Left lobe of liver (tissue), 2 donors: ENCODE data around the gene STEAP2. TPM values are rescaled to one million over a fixed set of nuclear protein-coding genes. Genes with fewer than 3 reads are reported as not detected.
"Not testable (repeated sequence)": the region's sequence is repeated elsewhere in the genome, so short reads cannot be mapped to it uniquely, and the experiment has no call there.

ENCODE experiments used
- ATAC-seq: fragments of 200-7000 bp; cut with Tn5 transposase; one replicate; pipeline ENCODE4 v1.9.1; 2020; ENCODE audit warnings: mild to moderate bottlenecking, moderate library complexity
- DNase-seq: peaks from one replicate; pipeline ENCODE4 v3.0.0-alpha.2; 2020; ENCODE audit warnings: low spot score
- total RNA-seq: library from RNA; stranded (reverse); gene quantifications from one replicate; pipeline ENCODE4 v1.2.1, GENCODE V29; 2021
- donor health status: DM: no; HTN: no; CAD: no; lungs with moderate emphysema.
- donor health status: DM: no; HTN: yes; CAD: no.

The STEAP2 gene
- total RNA-seq, 1 donor from 2014 or later = 0.81 TPM

DNA sequence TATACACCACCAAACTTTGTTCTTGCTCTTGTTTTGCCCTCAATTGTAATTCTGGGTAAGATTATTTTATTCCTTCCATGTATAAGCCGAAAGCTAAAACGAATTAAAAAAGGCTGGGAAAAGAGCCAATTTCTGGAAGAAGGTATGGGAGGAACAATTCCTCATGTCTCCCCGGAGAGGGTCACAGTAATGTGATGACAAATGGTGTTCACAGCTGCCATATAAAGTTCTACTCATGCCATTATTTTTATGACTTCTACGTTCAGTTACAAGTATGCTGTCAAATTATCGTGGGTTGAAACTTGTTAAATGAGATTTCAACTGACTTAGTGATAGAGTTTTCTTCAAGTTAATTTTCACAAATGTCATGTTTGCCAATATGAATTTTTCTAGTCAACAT is 20.9 kb downstream of the STEAP2 start:
- no peak for ATAC-seq
- no peak for DNase-seq

DNA sequence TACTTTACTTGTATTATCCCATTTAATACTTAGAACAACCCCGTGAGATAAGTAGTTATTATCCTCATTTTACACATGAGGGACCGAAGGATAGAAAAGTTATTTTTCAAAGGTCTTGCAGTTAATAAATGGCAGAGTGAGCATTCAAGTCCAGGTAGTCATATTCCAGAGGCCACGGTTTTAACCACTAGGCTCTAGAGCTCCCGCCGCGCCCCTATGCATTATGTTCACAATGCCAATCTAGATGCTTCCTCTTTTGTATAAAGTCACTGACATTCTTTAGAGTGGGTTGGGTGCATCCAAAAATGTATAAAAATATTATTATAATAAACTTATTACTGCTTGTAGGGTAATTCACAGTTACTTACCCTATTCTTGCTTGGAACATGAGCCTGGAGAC is 22.0 kb downstream of the STEAP2 start:
- ATAC-seq (no peak), DNase-seq (no peak)

- ATAC-seq (no peak), DNase-seq (no peak)
Observed at GRCh38 chr7:90236721-90237289, 25.3 kb downstream of the STEAP2 start.

DNA sequence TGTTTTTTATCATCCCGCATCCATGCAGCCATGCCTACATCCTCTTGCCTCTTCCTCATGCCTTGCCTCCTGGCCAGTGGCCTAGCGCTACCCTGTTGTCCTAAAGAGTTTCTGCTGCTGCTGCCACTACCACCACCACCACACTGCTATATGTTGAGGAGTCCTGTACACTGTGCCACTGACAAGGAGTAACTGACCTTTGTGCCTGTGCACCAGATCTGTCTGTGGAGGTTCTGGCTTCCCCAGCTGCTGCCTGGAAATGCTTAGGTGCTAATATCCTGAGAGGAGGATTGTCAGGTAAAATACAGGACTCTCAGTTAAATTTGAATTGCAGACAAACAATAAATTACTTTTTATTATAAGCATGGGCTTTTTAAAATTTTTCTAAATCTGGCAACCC is 26.5 kb downstream of the STEAP2 start:
- DNase-seq = no peak
- ATAC-seq = no peak

DNA sequence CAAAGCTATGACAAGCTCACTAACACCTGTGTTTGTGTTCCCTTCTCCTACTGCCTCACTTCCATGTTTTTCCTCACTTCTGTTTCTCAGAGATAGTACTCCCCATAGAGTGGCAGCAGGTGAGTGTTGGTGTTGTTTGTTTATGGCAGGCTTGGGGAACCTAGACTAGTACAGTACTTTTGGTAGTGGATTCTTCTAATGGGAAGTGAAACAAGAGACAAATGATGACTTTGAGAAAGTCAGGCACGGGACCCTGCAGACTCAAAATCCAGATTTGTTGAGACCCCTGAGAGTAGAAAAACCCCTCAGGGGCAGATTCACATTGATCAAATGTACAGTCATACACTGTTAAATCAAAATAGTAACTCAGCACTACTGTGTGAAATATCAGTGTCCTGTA is 27.0 kb downstream of the STEAP2 start:
- DNase-seq (no peak), ATAC-seq (no peak)

GRCh38 chr7:90239050-90239449 is 27.5 kb downstream of the STEAP2 start:
- DNase-seq = no peak

DNA sequence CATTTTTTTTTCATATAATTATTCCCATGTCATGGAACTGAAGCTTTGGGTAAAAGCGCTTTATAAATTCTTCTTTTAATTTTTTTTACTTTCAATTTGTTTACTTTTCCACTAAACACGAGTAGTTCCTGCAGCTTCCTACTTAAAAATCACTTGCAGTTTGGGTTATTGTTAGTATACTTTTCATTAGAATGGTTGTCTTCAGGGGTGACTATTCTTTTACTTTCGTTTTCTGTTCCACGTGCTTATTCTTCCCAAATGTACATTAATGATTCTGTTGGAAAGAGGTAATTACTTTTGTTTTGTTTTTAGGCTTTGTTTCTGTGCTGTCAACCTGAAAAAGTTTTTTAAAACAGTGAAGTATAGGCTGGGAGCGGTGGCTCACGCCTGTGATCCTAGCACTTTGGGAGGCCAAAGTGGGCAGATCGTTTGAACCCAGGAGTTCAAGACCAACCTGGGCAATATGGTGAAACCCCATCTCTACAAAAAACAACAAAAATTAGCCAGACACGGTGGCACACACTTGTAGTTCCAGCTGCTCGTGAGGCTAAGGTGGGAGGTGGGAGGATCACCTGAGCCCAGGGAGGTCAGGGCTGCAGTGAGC is 28.2 kb downstream of the STEAP2 start:
- peak; percentile 46 for ATAC-seq

More at GRCh38 chr7:90239050-90239449, 27.5 kb downstream of the STEAP2 start:
- no peak for ATAC-seq

GRCh38 chr7:90242369-90243168 is 31.0 kb downstream of the STEAP2 start:
- ATAC-seq = no peak
- no peak for DNase-seq

More for the DNA sequence above, 28.2 kb downstream of the STEAP2 start:
- no peak for DNase-seq

DNA sequence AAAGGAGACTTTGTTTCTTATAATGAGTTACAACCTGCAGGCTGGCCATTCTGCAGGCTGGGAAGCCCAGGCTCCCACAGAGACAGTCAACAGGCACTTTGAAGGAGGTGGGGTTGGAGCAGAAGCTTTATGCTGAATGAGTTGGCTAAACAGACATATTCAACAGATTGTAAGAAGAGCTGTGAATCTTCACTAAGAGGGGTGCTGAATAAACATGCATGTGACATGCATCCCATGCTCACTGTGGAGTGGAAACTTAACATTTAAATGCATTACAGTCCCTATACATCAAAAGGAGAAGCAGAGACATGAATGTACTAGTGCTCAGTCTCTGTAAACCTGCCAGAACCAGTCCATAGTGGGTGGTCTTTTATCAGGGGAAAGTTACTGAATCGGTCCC is 32.0 kb downstream of the STEAP2 start:
- ATAC-seq (no peak), DNase-seq (no peak)

- ATAC-seq = no peak
Observed at GRCh38 chr7:90244565-90244908, 33.0 kb downstream of the STEAP2 start.

DNA sequence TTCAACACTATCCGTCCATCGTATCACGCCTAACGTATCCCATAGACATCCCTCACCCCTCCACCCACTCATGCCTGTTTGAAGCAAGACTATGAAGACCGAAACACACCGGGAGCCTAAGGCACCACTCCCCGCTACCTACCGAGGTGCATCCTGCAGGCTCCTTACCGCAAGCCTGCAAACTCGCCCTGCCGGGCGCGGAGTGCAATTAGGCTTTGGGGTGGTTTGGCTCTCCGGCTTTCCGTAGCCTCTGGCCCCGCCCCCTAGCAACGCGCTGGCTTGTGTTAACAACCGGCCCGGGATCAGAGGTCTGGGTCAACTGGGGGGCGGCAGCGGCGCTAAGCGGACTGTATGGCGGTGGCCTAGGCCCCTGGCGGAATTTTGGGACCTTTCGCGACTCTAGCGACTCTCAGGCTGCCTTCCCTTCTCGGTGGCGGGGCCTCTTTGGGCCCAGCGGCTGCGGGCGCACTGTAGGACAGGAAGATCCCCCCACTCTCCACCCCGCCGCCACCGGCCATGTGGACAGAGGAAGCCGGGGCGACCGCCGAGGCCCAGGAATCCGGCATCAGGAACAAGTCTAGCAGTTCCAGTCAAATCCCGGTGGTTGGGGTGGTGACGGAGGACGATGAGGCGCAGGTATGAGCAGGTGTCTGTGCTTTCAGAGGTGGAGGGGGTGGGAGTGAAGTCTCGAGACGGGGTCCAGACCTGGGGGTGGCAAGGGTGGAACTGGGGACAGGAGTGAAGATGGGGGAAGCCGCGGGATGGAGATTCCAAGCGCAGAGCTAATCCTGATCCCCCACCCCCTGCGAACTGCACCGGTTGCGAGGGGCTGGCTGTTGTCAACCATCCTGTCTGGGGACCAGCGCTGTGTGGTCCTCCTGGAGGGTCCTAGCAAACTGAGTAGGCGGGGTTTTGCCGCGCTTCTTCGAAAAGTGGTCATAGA is 33.6 kb downstream of the STEAP2 start, which contains the start of gene CFAP69:
Gene CFAP69 (plus strand): TSS at position 266 of the 943 bp plus-strand sequence. CDS start 251 bp downstream, at position 517.
- DNase-seq = peak; percentile 96
- ATAC-seq = peak; percentile 99

More at GRCh38 chr7:90244565-90244908, 33.0 kb downstream of the STEAP2 start:
- DNase-seq = no peak

DNA sequence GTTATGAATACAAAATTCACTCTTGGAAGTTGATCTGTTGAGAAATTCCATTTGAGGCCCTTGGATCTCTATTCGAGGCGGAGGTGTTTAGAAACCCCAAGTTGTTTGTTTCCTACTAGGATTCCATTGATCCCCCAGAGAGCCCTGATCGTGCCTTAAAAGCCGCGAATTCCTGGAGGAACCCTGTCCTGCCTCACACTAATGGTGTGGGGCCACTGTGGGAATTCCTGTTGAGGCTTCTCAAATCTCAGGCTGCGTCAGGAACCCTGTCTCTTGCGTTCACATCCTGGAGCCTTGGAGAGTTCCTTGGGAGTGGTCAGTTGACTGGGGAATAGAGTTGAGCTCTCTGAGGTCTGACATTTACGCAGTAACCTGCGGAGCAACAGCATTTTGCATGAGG is 34.6 kb downstream of the STEAP2 start:
- ATAC-seq (no peak), DNase-seq (no peak)

GRCh38 chr7:90248706-90249105 is 37.2 kb downstream of the STEAP2 start:
- DNase-seq = no peak
- no peak for ATAC-seq

DNA sequence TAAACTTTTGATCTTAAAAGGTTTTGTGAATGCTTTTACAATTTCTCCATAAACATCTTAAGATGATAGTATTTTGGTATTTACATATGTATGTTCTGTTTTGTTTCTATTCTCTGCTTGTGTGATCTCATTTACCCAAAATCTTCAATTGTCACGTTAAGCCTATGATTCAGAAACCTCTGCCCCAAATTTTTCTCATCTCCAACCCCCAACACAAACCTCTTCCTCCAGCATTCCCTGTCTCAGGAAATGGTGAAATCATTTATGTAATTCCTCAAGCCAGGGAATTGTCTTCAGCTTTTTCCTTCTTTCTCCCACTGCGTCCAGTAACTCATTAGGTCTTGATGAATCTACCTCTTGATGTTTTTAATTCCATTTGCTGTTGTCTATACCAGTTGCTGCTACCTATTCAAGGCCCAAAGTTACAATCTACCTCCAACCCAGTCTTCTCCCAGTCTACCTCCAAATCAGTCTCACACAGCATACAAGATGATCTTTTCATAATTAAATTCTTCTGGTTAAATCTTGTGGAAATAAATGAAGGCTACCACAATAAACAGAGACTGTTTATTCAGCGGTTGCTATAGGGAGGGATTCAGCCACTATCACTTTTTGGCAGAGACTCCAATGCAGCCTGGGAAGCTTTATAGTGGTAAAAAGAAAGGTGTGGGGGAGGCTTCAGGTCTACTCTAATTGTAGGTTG is 39.2 kb downstream of the STEAP2 start:
- DNase-seq (no peak), ATAC-seq (no peak)

DNA sequence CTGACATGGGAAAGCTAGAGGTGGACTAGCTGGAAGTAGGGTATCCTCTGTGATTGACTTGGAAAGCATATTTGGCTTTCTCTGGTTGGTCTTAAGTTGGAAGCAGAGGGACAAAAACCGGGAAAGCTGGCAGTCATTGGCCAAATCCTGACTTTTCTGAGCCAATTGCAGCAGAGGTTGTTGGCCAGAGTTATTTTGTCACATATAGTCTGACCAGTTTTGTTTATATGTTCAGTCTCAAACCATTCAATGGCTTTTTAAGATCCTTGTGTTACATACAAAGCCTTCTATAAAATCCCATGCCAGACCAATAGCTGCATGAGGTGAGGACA is 39.7 kb downstream of the STEAP2 start:
- ATAC-seq (no peak), DNase-seq (no peak)

DNA sequence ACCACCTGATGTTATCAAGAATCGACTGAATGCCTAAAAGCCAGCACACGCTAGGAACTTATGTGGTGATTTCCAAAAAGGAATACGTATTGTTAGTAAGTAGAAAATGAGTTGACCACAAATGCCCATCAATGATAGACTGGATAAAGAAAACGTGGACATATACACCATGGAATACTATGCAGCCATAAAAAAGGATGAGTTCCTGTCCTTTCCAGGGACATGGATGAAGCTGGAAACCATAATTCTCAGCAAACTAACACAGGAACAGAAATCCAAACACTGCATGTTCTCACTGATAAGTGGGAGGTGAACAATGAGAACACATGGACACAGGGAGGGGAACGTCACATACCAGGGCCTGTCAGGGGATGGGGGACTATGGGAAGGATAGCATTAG is 44.5 kb downstream of the STEAP2 start:
- not testable (repeated sequence) for DNase-seq, ATAC-seq

DNA sequence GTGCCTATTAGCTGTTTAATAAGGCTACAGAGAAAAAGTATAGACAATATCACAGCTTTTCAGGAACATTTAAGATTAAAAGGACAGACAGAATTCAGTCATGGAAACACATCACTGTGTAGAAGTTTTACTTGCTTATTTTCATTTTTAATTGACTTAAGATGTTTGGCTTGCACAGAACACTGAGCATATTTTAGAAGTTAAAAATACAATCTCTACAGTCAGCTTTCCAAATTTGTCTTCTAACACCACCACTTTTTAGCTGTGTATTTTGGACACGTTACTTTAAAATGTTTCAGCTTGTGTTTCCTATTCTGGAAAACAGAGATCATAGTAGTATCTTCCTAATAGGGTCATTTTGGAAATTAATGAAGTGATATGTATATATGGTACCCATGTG is 45.2 kb downstream of the STEAP2 start:
- ATAC-seq = no peak
- no peak for DNase-seq

- no peak for DNase-seq
- ATAC-seq = no peak
Observed at GRCh38 chr7:90261441-90261840, 49.9 kb downstream of the STEAP2 start.

GRCh38 chr7:90262438-90262837 is 50.9 kb downstream of the STEAP2 start:
- DNase-seq (no peak), ATAC-seq (peak; percentile 87)

GRCh38 chr7:90266808-90267207 is 55.3 kb downstream of the STEAP2 start:
- ATAC-seq (no peak), DNase-seq (no peak)
